GM21576 (cell line): ENCODE results near the gene NTSR1.
"Not testable (repeated sequence)": the region's sequence is repeated elsewhere in the genome, so short reads cannot be mapped to it uniquely, and the experiment has no call there.

ENCODE experiments used
- ATAC-seq: cut with Tn5 transposase; IDR thresholded peaks from one replicate; pipeline ENCODE4 v1.9.1; 2021; ENCODE audit warnings: mild to moderate bottlenecking, moderate library complexity; ENCODE audit not compliant: unreplicated experiment

NTSR1 gene

GRCh38 chr20:62671765-62672164, 36.9 kb upstream of the NTSR1 start:
- no peak for ATAC-seq

- no peak for ATAC-seq
These were observed 34.3 kb upstream of the NTSR1 start for GRCh38 chr20:62674370-62674769.

GRCh38 chr20:62675156-62675876, 33.3 kb upstream of the NTSR1 start:
- no peak for ATAC-seq

DNA sequence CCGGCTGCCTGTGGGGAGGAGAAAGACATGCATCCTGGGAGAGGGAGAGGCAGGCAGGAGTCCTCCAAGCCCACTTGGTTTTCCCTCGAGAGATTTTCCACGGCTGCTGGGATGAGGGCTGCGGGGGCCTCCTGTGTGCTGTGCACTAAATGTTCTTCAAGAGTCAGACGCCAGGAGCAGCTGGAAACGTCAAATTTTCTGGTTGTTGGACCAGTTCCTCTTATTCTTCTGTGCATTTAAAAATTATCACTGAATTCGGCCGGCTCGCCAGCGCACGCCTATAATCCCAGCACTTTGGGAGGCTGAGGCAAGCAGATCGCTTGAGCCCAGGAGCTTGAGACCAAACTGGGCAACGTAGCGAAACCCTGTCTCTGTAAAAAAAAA, 32.8 kb upstream of the NTSR1 start:
- ATAC-seq, result no peak

GRCh38 chr20:62676976-62677375, 31.7 kb upstream of the NTSR1 start:
- ATAC-seq, result no peak

DNA sequence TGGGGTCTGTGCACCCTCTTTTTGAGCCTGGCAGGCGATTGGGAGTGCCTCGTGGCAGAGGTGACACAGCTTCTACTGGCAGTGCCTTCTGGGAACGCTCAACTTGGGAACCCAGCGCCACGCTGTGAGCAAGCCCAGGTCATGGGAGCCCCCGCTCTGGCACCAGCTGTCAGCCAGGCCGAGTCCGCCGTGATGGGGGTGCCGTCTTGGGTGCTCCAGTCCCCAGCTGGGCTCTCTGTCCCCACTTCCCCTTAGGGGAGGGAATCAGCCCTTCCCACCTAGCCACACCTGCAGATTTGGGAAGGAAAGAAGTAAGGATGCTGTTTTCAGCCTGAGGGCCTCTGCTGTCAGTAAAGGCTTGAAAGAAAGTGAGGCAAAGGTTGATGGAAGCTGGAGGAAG, 31.0 kb upstream of the NTSR1 start:
- no peak for ATAC-seq

DNA sequence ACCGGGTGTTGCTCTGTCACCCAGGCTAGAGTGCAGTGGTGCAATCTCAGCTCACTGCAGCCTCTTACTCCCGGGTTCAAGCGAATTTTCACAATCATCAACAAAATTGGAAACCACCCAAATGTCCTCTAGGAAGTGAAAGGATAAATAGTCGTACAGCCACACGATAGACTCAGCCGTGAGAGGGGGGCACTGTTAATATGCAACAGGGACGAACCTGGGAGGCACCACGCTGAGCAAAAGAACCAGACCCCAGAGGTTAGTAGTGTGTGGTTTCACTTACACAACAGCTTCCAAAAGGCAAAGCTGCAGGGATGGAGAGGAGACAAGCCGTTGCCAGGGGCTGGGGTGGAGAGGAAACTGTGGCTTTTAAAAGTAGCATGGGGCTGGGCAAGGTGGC, 30.1 kb upstream of the NTSR1 start:
- no peak for ATAC-seq

- no peak for ATAC-seq
These were observed 28.6 kb upstream of the NTSR1 start for GRCh38 chr20:62679978-62680589.

DNA sequence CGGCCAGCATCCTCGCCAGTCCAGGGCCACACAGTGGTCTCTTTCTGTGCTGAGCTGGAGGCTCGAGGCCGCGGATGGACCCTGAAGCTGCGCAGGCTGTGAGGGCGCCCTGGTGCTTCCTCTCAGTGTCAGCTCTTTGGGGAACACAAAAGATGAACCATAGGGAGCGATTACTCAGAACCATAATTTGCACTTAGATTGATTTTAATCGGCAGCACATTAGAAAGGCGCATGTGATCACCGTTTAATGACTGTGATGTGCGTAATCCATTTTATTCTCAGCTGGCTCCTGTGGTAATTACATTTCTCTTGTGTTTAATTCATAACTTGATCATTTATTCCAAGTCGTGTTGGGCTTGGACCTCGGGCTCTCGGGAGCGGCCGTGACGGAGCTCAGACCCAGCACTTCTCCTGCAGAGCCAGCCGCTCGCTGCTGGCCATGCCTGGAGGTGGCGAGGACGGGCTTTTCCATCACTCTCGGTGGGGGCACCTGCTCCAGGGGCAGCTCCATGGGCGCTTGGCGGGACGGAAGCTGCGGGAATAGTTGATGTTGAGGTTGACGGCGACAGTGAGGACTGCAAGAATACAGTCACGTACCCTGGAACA, 25.6 kb upstream of the NTSR1 start:
- no peak for ATAC-seq

DNA sequence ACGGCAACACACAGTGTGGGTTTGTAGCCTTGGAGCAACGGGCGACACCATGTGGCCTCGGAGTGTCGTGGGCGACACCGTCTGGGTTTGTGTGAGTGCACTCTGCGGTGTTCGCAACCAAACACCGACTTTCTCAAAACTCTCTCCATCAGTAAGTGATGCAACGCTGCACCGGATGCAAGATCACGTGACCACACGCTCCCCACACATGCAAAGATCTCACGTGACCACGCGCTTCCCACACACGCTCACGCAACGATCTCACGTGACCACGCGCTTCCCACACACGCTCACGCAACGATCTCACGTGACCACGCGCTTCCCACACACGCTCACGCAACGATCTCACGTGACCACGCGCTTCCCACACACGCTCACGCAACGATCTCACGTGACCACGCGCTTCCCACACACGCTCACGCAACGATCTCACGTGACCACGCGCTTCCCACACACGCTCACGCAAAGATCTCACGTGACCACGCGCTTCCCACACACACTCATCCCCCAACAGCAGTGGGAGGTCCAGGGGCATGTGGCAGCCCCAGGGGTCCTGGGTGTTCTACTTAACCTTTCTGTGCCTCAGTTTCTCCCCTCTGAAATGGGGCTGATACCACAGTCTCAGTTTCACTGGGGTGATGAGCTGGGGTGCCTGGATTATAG, 24.8 kb upstream of the NTSR1 start:
- not testable (repeated sequence) for ATAC-seq

GRCh38 chr20:62684981-62685380, 23.7 kb upstream of the NTSR1 start:
- ATAC-seq, result no peak

DNA sequence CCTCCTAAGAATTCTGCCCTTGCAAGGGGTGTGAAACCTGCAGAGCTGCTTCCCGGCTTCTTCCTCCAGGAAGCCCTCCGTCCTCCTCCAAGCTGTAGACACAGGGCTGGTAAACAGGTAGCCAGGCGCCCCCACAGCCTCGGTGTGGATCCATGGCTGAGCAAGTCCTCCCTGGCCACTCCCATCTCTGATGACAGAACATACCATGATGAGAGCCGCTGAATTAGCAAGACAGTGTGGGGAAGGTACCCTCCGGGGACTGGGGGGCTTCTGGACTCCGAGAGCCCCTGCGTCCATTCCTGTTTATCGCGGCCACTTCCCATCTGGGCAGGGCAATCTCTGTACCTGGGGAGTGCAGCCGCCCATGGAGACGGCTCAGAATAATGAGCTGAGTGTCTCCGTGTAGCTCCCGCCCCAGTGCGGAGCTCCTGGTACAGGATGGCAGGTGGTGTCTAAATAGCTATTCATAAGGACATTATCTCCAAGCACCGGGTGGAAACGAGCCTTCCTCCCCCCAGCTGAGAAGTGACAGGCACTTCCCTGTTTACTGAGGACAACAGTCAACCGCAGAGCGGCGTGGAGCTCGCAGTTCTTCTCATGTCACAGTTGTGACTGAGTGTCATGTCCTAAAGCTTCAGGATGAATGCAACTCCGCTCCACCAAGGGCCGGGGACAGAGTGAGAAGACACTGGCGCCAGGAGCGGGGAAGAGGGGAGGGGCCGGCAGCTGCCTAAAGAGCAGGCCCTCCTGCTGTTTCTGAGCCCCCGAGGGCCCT, 22.7 kb upstream of the NTSR1 start:
- no peak for ATAC-seq

GRCh38 chr20:62686869-62687830, 21.5 kb upstream of the NTSR1 start:
- no peak for ATAC-seq

- ATAC-seq, result no peak
These were observed 20.6 kb upstream of the NTSR1 start for GRCh38 chr20:62688083-62688482.

DNA sequence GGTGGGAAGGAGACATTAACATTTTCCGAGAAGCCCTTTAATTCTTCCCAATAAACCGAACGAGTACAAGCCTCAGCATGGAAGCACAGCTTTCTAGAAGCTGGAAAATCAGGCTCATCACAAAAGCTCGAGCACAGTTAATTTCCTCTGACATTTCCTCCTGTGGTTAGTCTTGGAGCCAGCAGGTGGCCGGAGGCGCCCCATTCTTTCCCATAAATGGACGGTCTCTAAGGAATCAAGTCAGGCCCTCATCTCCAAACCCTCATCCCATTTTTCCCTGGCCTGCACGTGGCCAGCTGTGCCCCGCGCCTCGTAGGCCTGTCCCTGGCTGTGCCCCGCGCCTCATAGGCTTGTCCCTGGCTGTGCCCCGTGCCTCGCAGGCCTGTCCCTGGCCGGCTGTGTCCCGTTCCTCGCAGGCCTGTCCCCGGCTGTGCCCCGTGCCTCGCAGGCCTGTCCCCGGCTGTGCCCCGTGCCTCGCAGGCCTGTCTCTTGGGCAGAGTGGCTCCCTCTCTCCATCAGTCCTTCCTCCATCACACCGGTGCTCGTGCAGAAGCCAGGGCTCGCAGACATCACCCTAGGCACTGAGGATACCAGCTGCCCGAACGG, 19.7 kb upstream of the NTSR1 start:
- ATAC-seq, result no peak

DNA sequence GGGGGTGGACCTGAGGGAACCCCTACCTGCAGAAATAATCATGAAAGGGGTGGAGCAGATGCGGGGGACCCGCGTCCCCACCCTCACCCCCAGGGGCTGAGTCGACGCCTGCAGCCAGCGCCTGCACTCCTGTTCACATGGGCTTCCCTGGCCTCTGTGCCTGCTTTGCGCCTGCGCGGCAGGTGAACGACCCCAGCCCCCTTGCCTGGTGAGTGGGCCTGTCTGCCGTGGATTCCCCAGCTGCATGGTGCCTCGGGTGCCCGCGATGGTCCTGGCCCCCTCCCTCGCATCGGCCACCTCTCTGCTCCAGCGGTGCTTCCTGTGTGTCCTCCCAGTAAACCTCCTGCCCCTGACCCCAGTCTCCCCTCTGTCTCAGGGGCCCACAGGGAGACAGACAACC, 18.8 kb upstream of the NTSR1 start:
- ATAC-seq, result no peak

GRCh38 chr20:62690261-62690820, 18.3 kb upstream of the NTSR1 start:
- no peak for ATAC-seq

GRCh38 chr20:62691487-62691886, 17.1 kb upstream of the NTSR1 start:
- ATAC-seq, result no peak

DNA sequence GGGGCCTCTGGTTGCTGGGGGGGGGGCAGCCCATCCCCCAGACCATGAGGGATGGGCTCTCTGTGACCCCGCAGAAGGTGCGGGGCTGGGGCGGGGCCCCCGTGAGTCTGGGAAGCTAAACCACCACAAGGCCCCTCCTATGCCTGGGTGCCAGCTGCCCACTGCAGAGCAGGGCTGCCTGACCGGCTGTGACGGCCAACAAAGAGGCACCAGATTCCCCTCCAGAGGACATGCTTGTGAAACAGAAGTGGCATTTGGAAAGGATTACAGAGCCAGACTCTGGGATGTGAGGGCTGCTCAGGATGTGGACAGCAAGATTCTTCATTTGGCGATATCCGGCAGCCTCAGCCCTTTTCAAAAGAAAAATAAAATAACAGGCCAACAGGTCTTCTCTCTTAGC, 16.5 kb upstream of the NTSR1 start:
- ATAC-seq, result no peak
